Neural crest cell (in vitro differentiated cells): ENCODE measurements around the gene WWOX. TPM values are rescaled to one million over a fixed set of nuclear protein-coding genes. Genes with fewer than 3 reads are reported as not detected.

Experiments used
- DNase-seq: peaks from one replicate; pipeline ENCODE4 v3.0.0; 2021; ENCODE audit warnings: low read depth, mixed read lengths, low spot score
- H3K27ac Mint-ChIP-seq: one replicate; pipeline ENCODE4 v1.8.0; 2021; ENCODE audit warnings: mild to moderate bottlenecking, mixed read lengths; ENCODE audit not compliant: unreplicated experiment
- H3K27me3 Mint-ChIP-seq: 2 replicates; pipeline ENCODE4 v1.8.0; 2021; ENCODE audit warnings: low read depth, mild to moderate bottlenecking, mixed read lengths
- H3K36me3 Mint-ChIP-seq: 2 replicates; pipeline ENCODE4 v1.8.0; 2021; ENCODE audit warnings: low read depth, mild to moderate bottlenecking, mixed read lengths
- H3K4me1 Mint-ChIP-seq: 2 replicates; pipeline ENCODE4 v1.8.0; 2021; ENCODE audit warnings: mixed read lengths
- H3K4me3 Mint-ChIP-seq: one replicate; pipeline ENCODE4 v1.8.0; 2021; ENCODE audit warnings: mild to moderate bottlenecking, mixed read lengths
- H3K9me3 Mint-ChIP-seq: 2 replicates; pipeline ENCODE4 v1.8.0; 2021; ENCODE audit warnings: mixed read lengths
- total RNA-seq: library from RNA; stranded (reverse); gene quantifications from 2 replicates; pipeline ENCODE4 v1.2.1, GENCODE V29; 2021
- TF ChIP-seq, protein P1 (sequence below): fragments of 200-600 bp; sonication (generic); conservative IDR thresholded peaks from 2 replicates; pipeline ENCODE4 v1.5.0; 2021; ENCODE audit warnings: antibody characterized with exemption, mild to moderate bottlenecking

The WWOX gene
- total RNA-seq, 1 donor from 2014 or later = 30.5 TPM

DNA sequence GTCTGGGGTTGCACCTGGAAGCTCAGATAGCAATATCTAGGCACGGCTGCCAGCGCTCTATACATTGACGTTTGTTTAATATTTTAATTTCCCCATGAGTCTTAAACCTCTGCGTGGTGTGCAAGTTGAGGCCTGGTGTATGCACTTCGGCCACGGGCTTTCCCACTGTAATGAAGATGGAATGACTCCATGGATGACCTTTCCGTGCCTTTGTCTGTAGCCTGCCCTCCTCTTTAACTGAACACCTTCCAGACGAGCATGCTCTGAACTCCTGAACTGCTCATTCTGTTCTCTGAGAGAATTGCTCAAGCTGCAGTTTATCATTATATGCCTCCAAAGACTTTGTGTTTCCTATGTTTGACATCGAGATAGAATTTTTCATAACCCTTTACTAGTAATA lies 438.8 kb downstream of the WWOX start:
- no peaks in the 10 kb centered on the region for H3K9me3 Mint-ChIP-seq
- DNase-seq = no peak
- no peaks in the 10 kb centered on the region for H3K4me1 Mint-ChIP-seq
- no peak overlapping the region for H3K4me3 Mint-ChIP-seq
- no peaks in the 10 kb centered on the region for H3K27me3 Mint-ChIP-seq
- TF ChIP-seq, protein P1, sequence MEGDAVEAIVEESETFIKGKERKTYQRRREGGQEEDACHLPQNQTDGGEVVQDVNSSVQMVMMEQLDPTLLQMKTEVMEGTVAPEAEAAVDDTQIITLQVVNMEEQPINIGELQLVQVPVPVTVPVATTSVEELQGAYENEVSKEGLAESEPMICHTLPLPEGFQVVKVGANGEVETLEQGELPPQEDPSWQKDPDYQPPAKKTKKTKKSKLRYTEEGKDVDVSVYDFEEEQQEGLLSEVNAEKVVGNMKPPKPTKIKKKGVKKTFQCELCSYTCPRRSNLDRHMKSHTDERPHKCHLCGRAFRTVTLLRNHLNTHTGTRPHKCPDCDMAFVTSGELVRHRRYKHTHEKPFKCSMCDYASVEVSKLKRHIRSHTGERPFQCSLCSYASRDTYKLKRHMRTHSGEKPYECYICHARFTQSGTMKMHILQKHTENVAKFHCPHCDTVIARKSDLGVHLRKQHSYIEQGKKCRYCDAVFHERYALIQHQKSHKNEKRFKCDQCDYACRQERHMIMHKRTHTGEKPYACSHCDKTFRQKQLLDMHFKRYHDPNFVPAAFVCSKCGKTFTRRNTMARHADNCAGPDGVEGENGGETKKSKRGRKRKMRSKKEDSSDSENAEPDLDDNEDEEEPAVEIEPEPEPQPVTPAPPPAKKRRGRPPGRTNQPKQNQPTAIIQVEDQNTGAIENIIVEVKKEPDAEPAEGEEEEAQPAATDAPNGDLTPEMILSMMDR = no peak
- H3K36me3 Mint-ChIP-seq = no peaks in the 10 kb centered on the region
- H3K27ac Mint-ChIP-seq = no peak overlapping the region

DNA sequence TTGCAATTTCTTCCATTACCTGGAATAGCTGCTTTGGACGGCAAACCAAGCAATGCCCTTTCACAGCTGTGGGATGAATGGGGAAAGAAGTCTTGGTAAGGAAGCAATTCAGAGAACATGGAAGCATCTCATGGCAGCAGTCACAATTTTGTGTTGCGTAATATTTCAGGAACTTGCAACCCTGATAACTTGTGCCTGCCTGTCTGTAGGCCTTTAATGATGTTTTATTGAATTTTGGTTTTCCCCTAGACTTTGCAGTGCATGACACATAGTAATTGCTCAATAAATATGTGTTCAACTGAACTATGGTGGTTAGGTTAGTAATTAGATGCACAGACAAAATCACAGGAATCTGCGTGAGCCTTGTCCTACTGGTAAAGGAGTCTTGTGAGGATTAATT lies 439.5 kb downstream of the WWOX start:
- Mint-ChIP-seq H3K4me3 (no peak overlapping the region), H3K36me3 (no peaks in the 10 kb centered on the region), H3K4me1 (no peaks in the 10 kb centered on the region), H3K9me3 (no peaks in the 10 kb centered on the region), H3K27me3 (no peaks in the 10 kb centered on the region), H3K27ac (no peak overlapping the region)
- TF ChIP-seq, protein P1 = no peak
- DNase-seq = no peak

DNA sequence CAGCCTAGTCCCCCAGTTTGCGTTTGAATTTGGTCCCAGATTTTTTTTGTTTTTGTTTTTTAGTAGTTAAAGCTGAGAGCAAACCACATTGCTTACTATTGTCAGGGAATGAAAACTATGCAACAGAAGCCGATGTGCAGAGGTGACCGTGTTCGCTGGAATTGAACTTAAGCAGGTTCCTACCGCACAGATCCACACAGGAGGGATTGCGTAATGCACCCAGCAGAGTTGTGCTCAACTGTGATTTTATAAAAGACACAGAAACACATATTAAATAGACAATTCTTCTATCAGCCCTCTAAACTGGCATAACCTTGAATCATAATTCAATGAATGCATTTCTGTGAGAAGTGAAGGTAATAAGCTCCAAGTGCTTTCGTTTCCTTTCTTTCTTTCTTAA lies 443.0 kb downstream of the WWOX start:
- no peaks in the 10 kb centered on the region for H3K9me3 Mint-ChIP-seq
- TF ChIP-seq, protein P1 = no peak
- no peak overlapping the region for H3K4me3 Mint-ChIP-seq
- no peak for DNase-seq
- H3K4me1 Mint-ChIP-seq = no peaks in the 10 kb centered on the region
- no peaks in the 10 kb centered on the region for H3K27me3 Mint-ChIP-seq
- H3K27ac Mint-ChIP-seq = no peak overlapping the region
- no peaks in the 10 kb centered on the region for H3K36me3 Mint-ChIP-seq

DNA sequence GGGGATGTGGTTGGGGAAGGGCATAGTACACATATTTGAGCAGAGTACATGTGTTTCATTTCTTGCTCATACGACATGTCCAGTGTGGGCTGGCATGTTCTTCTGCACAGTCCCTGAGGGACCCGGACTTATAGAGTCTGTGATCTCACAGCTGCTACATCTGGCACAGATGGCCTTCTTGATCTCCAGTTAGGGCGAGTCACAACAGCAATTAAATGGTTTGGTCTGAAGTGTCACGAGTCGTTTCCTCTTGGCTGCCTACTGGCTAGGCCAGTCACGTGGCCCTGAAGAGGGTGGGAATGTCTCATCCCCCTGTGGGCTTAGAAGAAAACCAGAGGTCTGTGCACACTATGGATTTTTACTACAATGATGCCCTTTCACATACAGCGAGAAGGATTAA lies 443.6 kb downstream of the WWOX start:
- no peak overlapping the region for H3K27ac Mint-ChIP-seq
- H3K9me3 Mint-ChIP-seq = no peaks in the 10 kb centered on the region
- TF ChIP-seq, protein P1 = no peak

DNA sequence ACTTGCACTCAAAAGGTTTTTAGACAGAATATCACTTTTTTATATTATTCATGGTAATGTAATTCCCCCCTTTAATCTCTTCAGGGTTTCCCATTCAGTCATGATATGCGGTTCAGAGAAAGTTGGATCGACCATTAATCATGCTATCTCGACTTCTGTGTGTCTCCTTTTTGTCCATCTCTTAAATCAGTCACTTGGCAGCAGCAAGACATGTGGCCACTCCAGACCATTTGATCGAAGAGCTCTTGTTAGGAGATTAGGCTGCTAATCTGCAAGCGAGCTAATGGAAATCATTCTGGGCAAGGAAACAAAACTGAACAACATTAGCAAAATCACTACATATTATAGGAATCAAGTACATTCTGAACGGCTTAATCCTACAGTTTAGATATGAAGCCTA lies 449.9 kb downstream of the WWOX start:
- Mint-ChIP-seq H3K27ac (no peak overlapping the region), H3K36me3 (no peaks in the 10 kb centered on the region), H3K4me1 (peaks cover 15% of the 10 kb centered on the region), H3K4me3 (no peak overlapping the region), H3K9me3 (no peaks in the 10 kb centered on the region), H3K27me3 (peaks cover 8% of the 10 kb centered on the region)
- TF ChIP-seq, protein P1 = no peak
- DNase-seq = no peak

More for the DNA sequence above, 443.6 kb downstream of the WWOX start:
- H3K4me3 Mint-ChIP-seq = no peak overlapping the region
- no peaks in the 10 kb centered on the region for H3K4me1 Mint-ChIP-seq
- H3K36me3 Mint-ChIP-seq = no peaks in the 10 kb centered on the region
- H3K27me3 Mint-ChIP-seq = no peaks in the 10 kb centered on the region
- no peak for DNase-seq
